SK-N-MC (cell line): ENCODE results near the gene ZNF320.
A peak's percentile ranks its signal among the peaks of the same experiment; 100 is the strongest.
"Not testable (repeated sequence)": the region's sequence is repeated elsewhere in the genome, so short reads cannot be mapped to it uniquely, and the experiment has no call there.

Experiments
- DNase-seq: peaks from one replicate; pipeline ENCODE4 v3.0.0-alpha.2; 2011; ENCODE audit warnings: low read depth, low spot score
- H3K27ac ChIP-seq: fragments of 200-600 bp; sonication (generic); 2 replicates; pipeline ENCODE4 v1.5.1; 2016; ENCODE audit warnings: mixed run types
- H3K36me3 ChIP-seq: fragments of 200-600 bp; sonication (generic); 2 replicates; pipeline ENCODE4 v1.6.1; 2017; ENCODE audit warnings: antibody characterized with exemption, low read length, mixed read lengths; ENCODE audit not compliant: insufficient read depth
- H3K4me3 ChIP-seq: fragments of 200-600 bp; sonication (generic); 2 replicates; pipeline ENCODE4 v1.5.1; 2016
- H3K9ac ChIP-seq: fragments of 200-600 bp; sonication (generic); 2 replicates; pipeline ENCODE4 v1.8.0; 2017; ENCODE audit warnings: mixed run types, mixed read lengths; ENCODE audit not compliant: insufficient read length
- H3K9me3 ChIP-seq: fragments of 200-600 bp; sonication (generic); 2 replicates; pipeline ENCODE4 v1.6.1; 2017; ENCODE audit warnings: low read depth, mild to moderate bottlenecking, antibody characterized with exemption, low read length, moderate library complexity, mixed read lengths
- EZH2 ChIP-seq: fragments of 200-600 bp; sonication (generic); IDR thresholded peaks from one replicate; pipeline ENCODE4 v1.6.1; 2017; ENCODE audit warnings: antibody characterized with exemption
- FOXP2 ChIP-seq: optimal IDR thresholded peaks from 2 replicates; pipeline ENCODE3; 2011; ENCODE audit warnings: mild to moderate bottlenecking, moderate library complexity; ENCODE audit not compliant: insufficient read depth; ENCODE audit errors: extremely low read length, control extremely low read depth
- POLR2AphosphoS5 ChIP-seq: IDR thresholded peaks from 2 replicates; pipeline ENCODE4 v1.6.1; 2012; ENCODE audit warnings: mild to moderate bottlenecking, low read depth, low read length, borderline replicate concordance

ZNF320 gene

GRCh38 chr19:52922841-52923777 lies 25.7 kb upstream of the ZNF320 start, which contains the start of gene ZNF888:
Gene ZNF888, minus strand, starts transcription at chr19:52923428. Its CDS starts 5,555 bp downstream, at chr19:52917873.
- H3K9me3 ChIP-seq = 0 out of 2 replicates have a peak, but pooled peaks cover 2% of the 10 kb centered on the region
- H3K36me3 ChIP-seq = peaks cover 5% of the 10 kb centered on the region; the same call in 1 of the 2 replicates
- peak within 1 kb of the TSS; percentile 86 for H3K9ac ChIP-seq
- peak within 1 kb of the TSS; percentile 91 for H3K27ac ChIP-seq
- H3K4me3 ChIP-seq = peak within 1 kb of the TSS; percentile 92
- TF ChIP-seq POLR2AphosphoS5 (peak; percentile 86), EZH2 (no peak)
- DNase-seq = peak; percentile 51

- TF ChIP-seq POLR2AphosphoS5 (no peak), EZH2 (no peak), FOXP2 (no peak)
- H3K9ac ChIP-seq = no peak overlapping the region
- H3K4me3 ChIP-seq = no peak overlapping the region
- peaks cover 6% of the 10 kb centered on the region; the same call in 1 of the 2 replicates for H3K36me3 ChIP-seq
- no peaks in the 10 kb centered on the region for H3K9me3 ChIP-seq
- DNase-seq = no peak
- no peak overlapping the region for H3K27ac ChIP-seq
Measured at GRCh38 chr19:52917531-52917930, 20.1 kb upstream of the ZNF320 start.

GRCh38 chr19:52910648-52911047 lies 13.2 kb upstream of the ZNF320 start:
- Histone ChIP-seq H3K27ac (no peak overlapping the region), H3K9me3 (no peaks in the 10 kb centered on the region), H3K4me3 (no peak overlapping the region), H3K9ac (no peak overlapping the region), H3K36me3 (peaks cover 19% of the 10 kb centered on the region; the same call in 1 of the 2 replicates)
- DNase-seq = no peak
- TF ChIP-seq EZH2 = no peak
- no peak for TF ChIP-seq FOXP2
- TF ChIP-seq POLR2AphosphoS5 = no peak

GRCh38 chr19:52904052-52904780 lies 6.8 kb upstream of the ZNF320 start:
- not testable (repeated sequence) for DNase-seq, H3K27ac ChIP-seq, H3K9ac ChIP-seq, H3K9me3 ChIP-seq, H3K4me3 ChIP-seq
- peaks cover 19% of the 10 kb centered on the region; the same call in 1 of the 2 replicates for H3K36me3 ChIP-seq

GRCh38 chr19:52901842-52902241 lies 4.4 kb upstream of the ZNF320 start:
- H3K36me3 ChIP-seq = peaks cover 4% of the 10 kb centered on the region; the same call in 1 of the 2 replicates
- no peak for DNase-seq
- no peak overlapping the region for H3K27ac ChIP-seq
- no peak overlapping the region for H3K4me3 ChIP-seq
- no peak for TF ChIP-seq FOXP2
- no peak for TF ChIP-seq EZH2
- TF ChIP-seq POLR2AphosphoS5 = no peak
- no peaks in the 10 kb centered on the region for H3K9me3 ChIP-seq
- H3K9ac ChIP-seq = no peak overlapping the region

- not testable (repeated sequence) for H3K36me3 ChIP-seq, H3K4me3 ChIP-seq, H3K9me3 ChIP-seq, DNase-seq, H3K27ac ChIP-seq, H3K9ac ChIP-seq
Measured at GRCh38 chr19:52898596-52898995, 1.2 kb upstream of the ZNF320 start.

- Histone ChIP-seq H3K4me3 (no peak overlapping the region), H3K9ac (no peak overlapping the region), H3K27ac (no peak overlapping the region), H3K36me3 (no peaks in the 10 kb centered on the region), H3K9me3 (no peaks in the 10 kb centered on the region)
- TF ChIP-seq POLR2AphosphoS5 (no peak), FOXP2 (no peak), EZH2 (no peak)
- DNase-seq = no peak
Measured at GRCh38 chr19:52898101-52898500, 666 bp upstream of the ZNF320 start.

- H3K36me3 ChIP-seq = no peaks in the 10 kb centered on the region
- H3K9ac ChIP-seq = no peak overlapping the region
- H3K27ac ChIP-seq = no peak overlapping the region
- DNase-seq = no peak
- TF ChIP-seq EZH2 (no peak), POLR2AphosphoS5 (no peak), FOXP2 (no peak)
- no peaks in the 10 kb centered on the region for H3K9me3 ChIP-seq
- H3K4me3 ChIP-seq = peak overlapping the region; percentile 63
Measured at GRCh38 chr19:52896431-52897137, 851 bp downstream of the ZNF320 start.
